PC-3 (cell line): ENCODE results near the gene GNPDA2. TPM values are rescaled to one million over a fixed set of nuclear protein-coding genes. Genes with fewer than 3 reads are reported as not detected.
"Not testable (repeated sequence)": the region's sequence is repeated elsewhere in the genome, so short reads cannot be mapped to it uniquely, and the experiment has no call there.

Source experiments
- ATAC-seq: fragments of 200-7000 bp; cut with Tn5 transposase; 2 replicates; pipeline ENCODE4 v1.9.1; 2020; ENCODE audit warnings: mild to moderate bottlenecking, moderate library complexity
- BruUV-seq: library from RNA; stranded (reverse); fragments of 400-500 nt; replicated peaks from 2 replicates; lab custom pipeline; 2021; lab: Mats Ljungman, UMichigan
- CTCF ChIA-PET: fragments of 300-600 bp; sonication (Branson Sonifier 250); formaldehyde crosslinking; loops from one replicate; lab custom pipeline; 2022; ENCODE audit warnings: antibody characterized with exemption; lab: Charles Lee
- POLR2A ChIA-PET: fragments of 300-600 bp; sonication (Branson Sonifier 250); formaldehyde crosslinking; loops from one replicate; lab custom pipeline; 2022; ENCODE audit warnings: antibody characterized with exemption; ENCODE audit not compliant: unreplicated experiment; lab: Charles Lee
- DNase-seq: peaks from one replicate; pipeline ENCODE4 v3.0.0-alpha.2; 2015
- H2AFZ ChIP-seq: fragments of 300-600 bp; sonication (generic); 2 replicates; pipeline ENCODE4 v1.6.0; 2016; ENCODE audit warnings: antibody characterized with exemption, low read length
- H3F3A ChIP-seq: fragments of 300-600 bp; sonication (generic); one replicate; pipeline ENCODE4 v1.6.0; 2017; ENCODE audit warnings: antibody characterized with exemption, low read length, control low read depth, mild to moderate bottlenecking; ENCODE audit not compliant: unreplicated experiment
- H3K27ac ChIP-seq: fragments of 300-600 bp; sonication (generic); 2 replicates; pipeline ENCODE4 v1.5.1; 2016; ENCODE audit warnings: mild to moderate bottlenecking, low read length
- H3K27me3 ChIP-seq: fragments of 300-600 bp; sonication (generic); 2 replicates; pipeline ENCODE4 v1.6.1; 2016; ENCODE audit warnings: low read length, mixed read lengths
- H3K36me3 ChIP-seq: fragments of 300-600 bp; sonication (generic); 2 replicates; pipeline ENCODE4 v1.6.1; 2016; ENCODE audit warnings: low read depth, mixed run types, low read length, mixed read lengths
- H3K4me1 ChIP-seq: fragments of 300-600 bp; sonication (generic); 2 replicates; pipeline ENCODE4 v1.5.1; 2016; ENCODE audit warnings: low read length; ENCODE audit not compliant: insufficient read depth
- H3K4me2 ChIP-seq: fragments of 300-600 bp; sonication (generic); 2 replicates; pipeline ENCODE4 v1.6.0; 2016; ENCODE audit warnings: low read length
- H3K4me3 ChIP-seq: fragments of 300-600 bp; sonication (generic); 2 replicates; pipeline ENCODE4 v1.5.1; 2016; ENCODE audit warnings: mild to moderate bottlenecking, low read length, mixed read lengths
- H3K79me2 ChIP-seq: fragments of 300-600 bp; sonication (generic); 2 replicates; pipeline ENCODE4 v1.6.1; 2017; ENCODE audit warnings: low read length, mixed read lengths
- H3K9ac ChIP-seq: fragments of 300-600 bp; sonication (generic); 2 replicates; pipeline ENCODE4 v1.6.0; 2016; ENCODE audit warnings: mild to moderate bottlenecking, low read length
- H3K9me2 ChIP-seq: fragments of 300-600 bp; sonication (generic); replicated peaks from 2 replicates; pipeline ENCODE4 v1.6.1; 2016; ENCODE audit warnings: mixed run types, low read length, mixed read lengths
- H3K9me3 ChIP-seq: fragments of 300-600 bp; sonication (generic); 2 replicates; pipeline ENCODE4 v1.6.1; 2016; ENCODE audit warnings: low read length, mixed read lengths
- H4K20me1 ChIP-seq: fragments of 300-600 bp; sonication (generic); 2 replicates; pipeline ENCODE4 v1.6.1; 2016; ENCODE audit warnings: low read length, mixed read lengths
- CTCF ChIP-seq: fragments of 300-600 bp; sonication (generic); conservative IDR thresholded peaks from 2 replicates; pipeline ENCODE4 v1.5.1; 2017; ENCODE audit warnings: antibody characterized with exemption, low read depth, mild to moderate bottlenecking, low read length
- EZH2 ChIP-seq: fragments of 300-600 bp; sonication (generic); IDR thresholded peaks from one replicate; pipeline ENCODE4 v1.6.1; 2017; ENCODE audit warnings: antibody characterized with exemption, mild to moderate bottlenecking, low read length; ENCODE audit not compliant: unreplicated experiment
- EZH2phosphoT487 ChIP-seq: fragments of 300-600 bp; sonication (generic); IDR thresholded peaks from 2 replicates; pipeline ENCODE4 v1.6.1; 2018; ENCODE audit warnings: mild to moderate bottlenecking, antibody characterized with exemption, low read length, borderline replicate concordance
- intact Hi-C: fragments of 100-400 bp; cut with micrococcal nuclease; formaldehyde crosslinking; loops from 2 replicates; pipeline ENCODE4 v1.9.0; 2023
- total RNA-seq: library from RNA; depleted of rRNA; stranded (reverse); fragments of >200 nt; gene quantifications from 2 replicates; pipeline ENCODE4 v1.2.3, GENCODE V29; 2014

GNPDA2 gene
- total RNA-seq, 1 experiment from 2014 or later: 21.9 TPM

DNA sequence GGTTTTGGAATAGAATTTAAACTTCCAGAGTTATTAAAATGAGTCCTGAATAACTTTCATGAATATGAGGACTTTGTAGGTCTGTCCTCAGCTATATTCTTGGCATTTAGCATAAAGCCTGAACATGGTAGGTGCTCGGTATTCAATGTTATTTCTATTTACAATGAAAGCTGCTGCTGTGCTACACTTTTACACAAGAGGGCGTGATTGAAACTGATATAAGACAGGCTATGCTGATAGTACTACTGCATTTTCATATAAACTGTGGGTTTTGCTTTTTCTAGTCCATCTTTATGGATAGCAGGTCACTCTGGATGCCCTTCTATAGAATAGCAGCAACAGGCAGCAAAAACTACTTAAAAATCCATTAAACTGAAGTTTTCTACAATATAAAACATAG, 12.3 kb upstream of the GNPDA2 start:
- no peak overlapping the region for H3K9ac ChIP-seq

GRCh38 chr4:44736900-44737299, 10.5 kb upstream of the GNPDA2 start:
- Histone ChIP-seq H3K79me2 (no peaks in the 10 kb centered on the region), H3K4me1 (no peaks in the 10 kb centered on the region), H3F3A (no peaks in the 10 kb centered on the region), H3K9me2 (no peaks in the 10 kb centered on the region), H4K20me1 (no peaks in the 10 kb centered on the region), H3K27me3 (no peaks in the 10 kb centered on the region), H3K4me3 (no peak overlapping the region), H3K4me2 (no peak overlapping the region), H3K9me3 (no peaks in the 10 kb centered on the region), H2AFZ (no peak overlapping the region), H3K27ac (no peak overlapping the region), H3K36me3 (no peaks in the 10 kb centered on the region), H3K9ac (no peak overlapping the region)
- no peak for TF ChIP-seq EZH2phosphoT487
- TF ChIP-seq EZH2: no peak
- no peak for TF ChIP-seq CTCF
- no TSS peak for BruUV-seq
- ChIA-PET CTCF (no interaction called here), POLR2A (no interaction called here)
- intact Hi-C loops: no loop called here
- DNase-seq: no peak
- ATAC-seq: no peak

More for the DNA sequence above, 12.3 kb upstream of the GNPDA2 start:
- Histone ChIP-seq H3K27me3 (no peaks in the 10 kb centered on the region), H3K4me1 (no peaks in the 10 kb centered on the region), H3F3A (no peaks in the 10 kb centered on the region), H3K9me3 (no peaks in the 10 kb centered on the region), H3K4me2 (no peak overlapping the region), H3K9me2 (no peaks in the 10 kb centered on the region), H3K36me3 (no peaks in the 10 kb centered on the region), H4K20me1 (no peaks in the 10 kb centered on the region), H3K4me3 (no peak overlapping the region), H3K79me2 (no peaks in the 10 kb centered on the region), H3K27ac (no peak overlapping the region), H2AFZ (no peak overlapping the region)
- no peak for TF ChIP-seq EZH2phosphoT487
- no TSS peak for BruUV-seq
- CTCF ChIA-PET: no interaction called here
- POLR2A ChIA-PET: no interaction called here
- ATAC-seq: no peak
- intact Hi-C loops: no loop called here
- DNase-seq: no peak

GRCh38 chr4:44728694-44729093, 2.3 kb upstream of the GNPDA2 start:
- ATAC-seq, H2AFZ ChIP-seq, H3K9me3 ChIP-seq, intact Hi-C loops, H3K36me3 ChIP-seq, H3K27ac ChIP-seq, H3K27me3 ChIP-seq, POLR2A ChIA-PET, CTCF ChIA-PET, H3K9me2 ChIP-seq, H3K4me3 ChIP-seq, H3K9ac ChIP-seq, BruUV-seq, DNase-seq, H3K4me2 ChIP-seq, H4K20me1 ChIP-seq, H3F3A ChIP-seq: not testable (repeated sequence)
- Histone ChIP-seq H3K79me2 (peaks cover 27% of the 10 kb centered on the region), H3K4me1 (peaks cover 12% of the 10 kb centered on the region)

DNA sequence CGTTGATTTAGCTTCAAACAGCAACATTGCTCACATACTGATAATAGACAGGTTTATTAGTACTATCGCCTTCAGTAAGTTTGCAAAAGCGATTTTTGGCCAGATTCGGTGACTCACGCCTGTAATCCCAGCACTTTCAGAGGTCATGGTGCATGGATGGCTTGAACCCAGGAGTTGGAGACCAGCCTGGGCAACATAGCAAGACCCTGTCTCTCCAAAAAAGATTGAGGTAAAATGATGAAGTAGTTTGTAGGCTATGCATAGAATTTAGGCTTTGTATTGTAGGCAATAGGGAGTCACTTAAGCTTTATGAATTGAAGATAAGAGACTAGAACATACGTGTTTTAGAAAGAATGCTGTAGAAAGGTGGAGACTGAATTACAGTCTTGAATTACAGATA, 1.1 kb upstream of the GNPDA2 start:
- peaks cover 39% of the 10 kb centered on the region for H3K79me2 ChIP-seq
- H3F3A ChIP-seq: no peaks in the 10 kb centered on the region
- H3K27me3 ChIP-seq: no peaks in the 10 kb centered on the region
- no TSS peak for BruUV-seq
- peak overlapping the region; percentile 79; the same call in 1 of the 2 replicates for H3K4me3 ChIP-seq
- DNase-seq (no peak), ATAC-seq (no peak)
- H3K4me1 ChIP-seq: peaks cover 12% of the 10 kb centered on the region
- peak overlapping the region; percentile 94 for H3K4me2 ChIP-seq
- H4K20me1 ChIP-seq: no peaks in the 10 kb centered on the region
- no peaks in the 10 kb centered on the region for H3K36me3 ChIP-seq
- TF ChIP-seq CTCF (no peak), EZH2phosphoT487 (no peak), EZH2 (no peak)
- no peaks in the 10 kb centered on the region for H3K9me2 ChIP-seq
- H3K27ac ChIP-seq: no peak overlapping the region
- no peaks in the 10 kb centered on the region for H3K9me3 ChIP-seq
- H3K9ac ChIP-seq: no peak overlapping the region
- intact Hi-C loops: no loop called here
- CTCF ChIA-PET: no interaction called here
- POLR2A ChIA-PET: no interaction called here
- 0 out of 2 replicates have a peak overlapping the region, but pooled peaks have one; percentile 100 for H2AFZ ChIP-seq
